NK-92 (cell line): ENCODE results near the gene CHMP4A.
"Not testable (repeated sequence)": the region's sequence is repeated elsewhere in the genome, so short reads cannot be mapped to it uniquely, and the experiment has no call there.

Experiments
- DNase-seq: peaks from one replicate; lab custom pipeline; 2025; ENCODE audit not compliant: unreplicated experiment; lab: John Stamatoyannopoulos, UW

Gene CHMP4A

DNA sequence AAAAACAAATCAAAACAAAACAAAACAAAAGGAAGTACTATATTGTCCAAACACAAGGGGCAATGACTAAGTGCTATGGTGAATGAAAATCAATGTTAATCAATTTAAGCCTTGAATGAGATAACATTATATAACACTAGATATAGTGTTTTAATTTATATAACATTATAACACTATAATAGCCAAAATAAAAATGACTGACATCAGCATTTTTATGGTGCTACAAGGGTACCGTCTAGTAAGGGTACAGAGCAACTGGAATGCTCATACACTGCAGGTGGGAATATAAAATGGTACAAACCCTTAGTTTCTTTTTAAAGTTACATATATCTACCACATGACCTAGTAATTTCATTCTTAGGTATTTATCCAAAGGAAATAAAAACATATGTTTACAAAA, 13.2 kb upstream of the CHMP4A start:
- no peak for DNase-seq

DNA sequence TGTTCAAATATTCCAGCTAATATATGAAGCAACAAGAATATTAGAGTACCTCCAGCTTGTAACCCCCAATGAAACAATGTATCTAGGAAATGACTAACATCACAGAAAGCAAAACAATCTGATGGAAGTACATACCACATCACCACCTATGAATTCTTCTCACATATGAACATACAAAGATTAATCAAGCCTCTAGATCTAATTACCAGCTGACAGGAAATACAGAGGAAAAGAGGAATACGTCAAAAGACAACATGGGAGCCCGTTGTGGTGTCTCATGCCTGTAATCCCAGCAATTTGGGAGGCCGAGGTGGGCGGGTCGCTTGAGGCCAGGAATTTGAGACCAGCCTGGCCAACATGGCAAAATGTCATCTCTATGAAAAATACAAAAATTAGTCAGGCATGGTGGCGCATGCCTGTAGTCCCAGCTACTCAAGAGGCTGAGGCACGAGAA, 11.4 kb upstream of the CHMP4A start:
- no peak for DNase-seq

DNA sequence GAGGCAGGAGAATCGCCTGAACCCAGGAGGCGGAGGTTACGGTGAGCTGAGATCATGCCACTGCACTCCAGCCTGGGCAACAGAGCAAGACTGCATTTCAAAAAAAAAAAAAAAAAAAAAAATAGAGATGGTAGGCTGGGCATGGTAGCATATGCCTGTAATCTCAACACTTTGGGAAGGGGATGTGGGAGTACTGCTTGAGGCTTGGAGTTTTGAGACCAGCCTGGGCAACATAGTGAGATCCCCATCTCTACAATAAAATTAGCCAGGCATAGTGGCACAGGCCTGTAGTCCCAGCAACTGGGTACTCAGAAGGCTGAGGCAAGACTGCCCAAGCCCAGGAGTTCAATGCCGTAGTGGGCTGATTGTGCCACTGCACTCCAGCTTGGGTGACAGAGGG, 9.7 kb upstream of the CHMP4A start:
- DNase-seq = not testable (repeated sequence)

DNA sequence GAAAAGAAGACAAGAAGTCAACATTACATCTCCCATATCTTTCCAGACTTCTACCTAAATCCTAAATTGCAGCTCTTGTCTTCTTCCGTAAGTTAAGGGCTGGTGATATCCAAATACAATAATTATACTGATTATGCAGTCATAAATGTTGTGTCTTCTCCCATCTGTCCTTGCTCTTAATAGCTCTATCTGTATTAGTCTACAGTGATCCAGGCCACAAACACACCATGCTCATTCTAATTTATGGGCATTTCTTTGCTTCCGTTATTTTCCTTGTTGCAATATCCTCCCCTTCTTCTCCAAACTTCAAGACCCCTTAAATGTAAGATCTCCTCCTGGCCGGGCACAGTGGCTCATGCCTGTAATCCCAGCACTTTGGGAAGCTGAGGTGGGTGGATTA, 6.2 kb upstream of the CHMP4A start:
- no peak for DNase-seq

DNA sequence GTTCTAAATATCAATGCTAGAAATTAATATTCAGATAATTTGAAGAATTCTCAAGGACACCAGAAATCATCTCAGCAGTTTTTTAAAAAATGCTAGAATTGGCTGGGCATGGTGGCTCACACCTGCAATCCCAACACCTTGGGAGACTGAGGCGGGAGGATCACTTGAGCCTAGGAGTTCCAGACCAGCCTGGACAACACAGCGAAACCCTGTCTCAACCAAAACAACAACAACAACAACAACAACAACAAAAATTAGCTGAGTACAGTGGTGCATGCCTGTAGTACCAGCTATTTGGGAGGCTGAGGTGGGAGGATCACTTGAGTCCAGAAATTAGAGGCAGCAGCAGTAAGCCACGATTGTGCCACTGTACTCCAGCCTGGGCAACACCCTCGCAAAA, 5.8 kb upstream of the CHMP4A start:
- DNase-seq = no peak

DNA sequence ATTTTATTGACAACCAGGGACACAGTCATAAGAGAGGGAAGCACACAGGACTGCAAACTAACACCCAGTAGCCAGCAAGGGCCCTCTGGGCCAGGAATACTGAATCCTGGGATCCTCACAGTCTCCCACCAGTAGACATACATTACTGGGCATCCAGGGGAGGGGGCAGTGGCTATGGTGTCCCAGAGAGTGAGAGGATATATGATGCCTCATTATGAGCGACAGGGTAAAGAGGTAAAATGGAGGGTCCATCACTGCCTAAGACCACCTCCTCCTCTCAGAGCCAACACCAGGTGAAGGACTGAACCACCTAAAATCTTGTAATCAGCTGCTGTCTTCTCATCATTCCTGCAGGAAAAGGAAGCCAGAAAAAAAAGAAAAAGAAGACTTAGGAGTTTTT, 3.6 kb upstream of the CHMP4A start:
- not testable (repeated sequence) for DNase-seq

DNA sequence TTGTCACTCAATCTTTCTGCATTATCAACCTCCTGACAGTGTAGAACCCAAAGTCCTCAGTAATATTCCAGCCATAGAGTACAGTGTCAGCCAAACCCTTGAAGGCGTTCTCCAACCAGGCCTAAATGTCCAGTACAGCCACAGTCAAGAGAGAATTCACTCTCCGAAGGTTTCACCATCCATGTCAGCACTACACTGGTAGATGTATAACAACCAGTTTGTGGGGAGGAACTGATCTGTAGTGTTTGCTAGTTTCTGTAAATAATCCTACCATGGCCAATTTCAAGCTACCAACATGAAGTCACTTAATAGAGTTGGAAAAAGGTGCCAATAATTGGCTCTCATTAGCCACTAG, 3.0 kb upstream of the CHMP4A start:
- DNase-seq = no peak

DNA sequence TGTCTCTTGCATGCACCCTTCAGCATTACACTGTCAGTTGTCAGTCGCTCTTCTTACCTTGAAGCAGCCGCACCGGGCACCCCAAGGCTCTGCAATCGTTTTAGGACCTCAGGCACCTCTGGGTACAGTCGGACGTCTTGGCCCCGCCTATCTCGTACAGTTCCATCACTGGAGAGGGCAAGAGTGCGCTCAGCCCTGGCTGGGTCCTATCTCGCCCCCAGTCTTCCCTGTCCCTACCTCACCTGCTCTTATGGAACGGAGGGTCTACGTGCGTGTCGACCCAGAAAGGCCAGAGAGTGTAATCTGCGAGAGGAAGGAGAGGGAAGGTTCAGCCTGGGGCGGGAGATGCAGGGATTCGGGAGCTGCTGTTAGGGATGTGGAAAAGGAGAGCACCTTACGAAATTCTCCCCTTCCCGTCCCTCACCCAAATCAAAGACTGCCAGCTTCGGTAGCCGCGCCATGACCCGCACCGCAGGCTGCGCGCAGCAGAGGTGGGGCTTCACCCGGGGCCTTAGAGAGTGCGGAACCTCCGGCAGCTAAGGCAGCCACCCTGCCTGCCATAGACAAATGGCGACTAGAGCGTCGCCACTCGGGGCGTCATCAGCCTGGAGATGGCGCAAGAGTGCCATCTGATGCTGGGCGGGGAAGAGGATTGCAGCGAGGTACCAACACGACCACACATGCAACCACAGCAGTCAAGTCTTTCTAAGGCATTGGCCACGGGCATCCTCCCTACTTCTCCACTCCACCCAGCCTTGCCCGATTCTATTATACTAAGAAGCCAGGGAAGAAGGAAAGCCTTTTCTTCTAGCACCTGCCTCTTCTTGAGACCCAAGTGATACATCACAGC, 2.4 kb upstream of the CHMP4A start, which contains the start of gene MDP1:
TSS of gene MDP1 (minus strand) at position 572 of the 850 bp plus-strand sequence. CDS start at position 461, 111 bp downstream.
- no peak for DNase-seq

DNA sequence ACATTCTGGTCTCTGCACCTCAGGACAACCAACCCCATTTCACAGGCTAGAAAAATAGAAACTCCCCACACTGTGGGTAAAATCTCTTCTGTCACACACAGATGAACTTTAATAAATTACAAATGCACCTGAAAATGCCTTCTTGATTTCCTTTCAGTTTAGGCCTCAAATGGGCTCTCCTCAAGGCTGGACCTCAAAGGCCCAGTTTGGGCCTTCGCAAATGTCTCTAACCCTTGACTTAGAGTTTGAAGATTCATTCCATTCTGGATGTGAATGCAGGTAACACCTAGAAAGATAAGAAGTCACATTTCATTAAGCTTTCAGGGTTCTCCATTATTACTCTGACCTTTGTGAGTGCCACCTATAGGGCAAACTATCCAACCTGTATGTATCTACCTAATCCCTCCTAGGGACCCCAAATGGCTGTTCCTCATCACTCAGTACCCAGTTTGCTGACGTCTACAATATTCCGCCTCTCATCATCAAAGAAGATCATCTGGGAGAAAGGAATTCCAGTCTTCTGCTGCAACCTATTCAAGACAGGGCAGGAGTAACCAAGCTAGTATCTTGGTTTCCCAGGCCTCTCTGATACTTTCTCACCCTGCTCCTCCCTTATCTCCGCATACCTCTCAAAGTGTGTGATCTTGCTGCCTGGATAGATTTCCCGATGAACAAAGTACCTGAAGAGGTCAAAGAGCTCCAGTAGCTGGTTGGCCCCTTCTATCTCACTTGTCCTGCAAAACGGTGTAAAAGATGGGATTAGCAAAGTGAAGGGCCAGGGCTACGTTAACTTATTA, 776 bp upstream of the CHMP4A start:
- DNase-seq = no peak

DNA sequence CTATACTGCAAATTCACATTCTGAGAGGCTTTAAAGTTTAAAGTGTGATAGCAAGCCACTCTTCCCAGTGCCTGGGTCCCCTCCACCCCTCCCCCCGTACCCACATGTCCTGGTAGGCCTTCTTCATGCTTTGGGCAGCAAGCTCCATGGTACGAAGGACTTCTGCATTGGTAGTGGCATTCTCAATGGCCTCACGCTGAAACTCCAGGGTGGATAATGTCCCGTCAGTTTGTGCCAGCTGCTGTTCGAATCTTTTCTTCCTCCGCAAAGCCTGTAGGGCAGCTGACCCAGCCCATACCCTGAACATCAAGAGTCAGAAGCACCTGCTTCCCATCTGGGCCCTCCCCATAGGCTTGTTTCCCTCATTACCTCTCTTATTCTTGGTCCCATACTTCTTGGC, 2.0 kb downstream of the CHMP4A start:
- DNase-seq = no peak

DNA sequence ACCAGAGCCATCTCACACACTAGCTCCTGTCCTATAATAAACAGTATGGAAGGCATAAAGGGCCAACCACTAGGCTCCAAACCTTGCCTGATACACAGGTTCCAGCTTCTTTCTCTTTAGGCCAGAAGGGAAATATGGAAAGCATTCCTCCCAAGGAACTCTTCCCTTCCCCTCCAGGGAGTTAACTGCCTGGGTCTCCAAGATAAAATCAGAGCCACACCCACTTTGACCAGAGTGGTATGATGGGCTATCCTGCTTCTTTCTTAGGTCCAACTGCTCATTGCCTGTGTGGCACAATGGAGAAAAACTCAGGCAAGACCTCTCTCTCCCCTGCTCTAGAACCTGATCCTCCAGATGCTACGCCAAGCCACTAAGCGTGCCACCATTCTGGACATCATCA, 5.7 kb downstream of the CHMP4A start:
- DNase-seq = no peak

DNA sequence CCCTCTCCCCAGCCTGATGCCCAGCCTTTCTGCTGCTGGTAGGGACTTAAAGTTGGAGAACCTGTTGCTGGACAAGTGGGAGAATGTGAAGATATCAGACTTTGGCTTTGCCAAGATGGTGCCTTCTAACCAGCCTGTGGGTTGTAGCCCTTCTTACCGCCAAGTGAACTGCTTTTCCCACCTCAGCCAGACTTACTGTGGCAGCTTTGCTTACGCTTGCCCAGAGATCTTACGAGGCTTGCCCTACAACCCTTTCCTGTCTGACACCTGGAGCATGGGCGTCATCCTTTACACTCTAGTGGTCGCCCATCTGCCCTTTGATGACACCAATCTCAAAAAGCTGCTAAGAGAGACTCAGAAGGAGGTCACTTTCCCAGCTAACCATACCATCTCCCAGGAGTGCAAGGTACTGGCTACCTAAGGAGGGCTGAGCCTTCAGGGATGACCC, 6.2 kb downstream of the CHMP4A start:
- no peak for DNase-seq

DNA sequence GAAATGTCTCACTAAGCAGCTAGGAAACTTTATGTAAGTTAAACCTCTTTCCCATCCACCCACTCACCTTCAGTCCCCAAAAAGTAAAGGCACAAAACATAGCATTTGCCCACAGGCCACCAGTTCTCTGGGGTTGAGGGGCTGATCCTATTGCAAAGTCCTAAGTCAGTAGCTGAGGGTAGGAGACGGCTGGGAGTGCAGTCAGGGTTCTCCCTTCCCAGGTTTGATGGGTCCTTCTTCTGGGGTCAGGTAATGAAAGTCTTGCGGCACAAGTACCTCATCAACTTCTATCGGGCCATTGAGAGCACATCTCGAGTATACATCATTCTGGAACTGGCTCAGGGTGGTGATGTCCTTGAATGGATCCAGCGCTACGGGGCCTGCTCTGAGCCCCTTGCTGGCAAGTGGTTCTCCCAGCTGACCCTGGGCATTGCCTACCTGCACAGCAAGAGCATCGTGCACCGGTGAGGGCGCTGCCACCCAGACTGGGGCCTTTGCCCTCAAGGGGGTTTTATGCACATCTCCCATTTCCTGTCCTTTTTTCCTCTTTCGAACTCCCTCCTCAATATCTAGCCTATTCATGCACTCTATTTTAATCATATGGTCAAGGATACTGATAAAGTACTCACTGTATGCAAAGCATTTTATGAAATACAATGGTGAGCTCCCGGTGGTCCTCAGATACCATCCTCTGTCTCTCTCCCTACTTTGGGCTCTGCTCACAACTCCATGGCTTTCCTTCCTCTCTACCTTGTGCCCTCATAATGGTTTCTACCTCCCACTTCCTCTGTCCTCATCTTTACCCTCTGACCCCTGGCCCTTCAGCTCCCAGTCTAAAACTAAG, 6.8 kb downstream of the CHMP4A start:
- DNase-seq = no peak

DNA sequence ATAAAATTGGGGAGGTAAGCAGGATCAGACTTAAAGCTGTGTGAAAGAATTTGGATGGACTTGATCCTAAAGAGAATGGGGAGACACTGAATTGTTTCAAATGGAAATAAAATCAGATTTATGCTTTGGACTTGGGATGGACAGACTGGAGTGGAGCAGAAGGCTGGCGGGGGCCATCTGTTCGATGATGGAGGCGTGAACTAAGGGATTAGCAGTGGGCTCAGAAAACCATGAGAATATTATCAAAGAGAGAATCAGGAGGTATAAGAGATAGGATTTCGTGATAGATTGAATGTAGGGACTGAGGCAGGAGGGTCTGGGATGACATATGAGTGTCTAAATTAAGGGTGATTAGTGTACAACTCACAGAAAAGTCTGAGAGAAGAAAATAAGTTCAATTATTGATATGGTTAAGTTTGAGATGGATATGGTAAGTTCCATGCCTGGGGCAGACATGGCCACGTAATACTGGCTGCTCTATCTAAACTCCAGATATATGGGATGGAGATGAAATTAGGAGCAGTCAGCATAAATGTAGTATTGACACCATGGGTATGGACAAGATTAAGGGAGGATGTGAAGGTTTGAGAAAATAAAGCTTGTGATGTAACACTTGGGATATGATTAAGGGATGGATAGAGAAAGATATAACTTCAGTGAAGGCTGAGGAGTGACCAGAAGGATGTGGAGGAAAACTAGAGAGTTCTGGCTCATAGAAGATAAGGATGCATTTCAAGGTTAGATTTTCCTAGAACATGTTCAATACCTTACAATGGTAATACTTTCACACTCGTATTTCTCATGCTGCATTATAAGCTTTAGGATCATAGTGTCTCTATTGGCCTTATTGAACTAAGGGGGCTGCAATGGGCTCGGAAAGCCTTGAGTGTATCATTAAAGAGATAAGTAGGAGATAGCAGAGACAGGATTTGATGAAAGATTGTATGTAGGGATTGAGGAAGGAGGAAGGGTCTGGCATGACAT, 8.8 kb downstream of the CHMP4A start:
- no peak for DNase-seq

DNA sequence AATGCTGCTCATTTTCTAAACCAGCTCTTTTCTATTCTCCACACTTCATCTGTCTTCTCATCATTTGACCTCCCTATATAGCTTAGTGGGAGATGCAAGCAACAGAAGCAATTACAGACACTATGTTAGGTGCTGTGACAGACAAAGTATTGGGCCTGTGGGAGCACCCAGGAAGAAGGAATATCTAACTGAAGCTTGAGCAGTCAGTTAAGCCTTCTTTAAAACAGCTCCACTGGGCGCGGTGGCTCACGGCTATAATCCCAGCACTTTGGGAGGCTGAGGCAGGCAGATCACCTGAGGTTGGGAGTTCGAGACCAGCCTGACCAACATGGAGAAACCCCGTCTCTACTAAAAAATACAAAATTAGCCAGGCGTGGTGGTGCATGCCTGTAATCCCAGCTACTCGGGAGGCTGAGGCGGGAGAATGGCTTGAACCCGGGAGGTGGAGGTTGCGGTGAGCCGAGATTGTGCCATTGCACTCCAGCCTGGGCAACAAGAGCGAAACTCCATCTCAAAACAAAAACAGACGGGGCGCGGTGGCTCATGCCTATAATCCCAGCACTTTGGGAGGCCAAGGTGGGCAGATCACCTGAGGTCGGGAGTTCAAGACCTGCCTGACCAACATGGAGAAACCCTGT, 9.9 kb downstream of the CHMP4A start:
- not testable (repeated sequence) for DNase-seq

DNA sequence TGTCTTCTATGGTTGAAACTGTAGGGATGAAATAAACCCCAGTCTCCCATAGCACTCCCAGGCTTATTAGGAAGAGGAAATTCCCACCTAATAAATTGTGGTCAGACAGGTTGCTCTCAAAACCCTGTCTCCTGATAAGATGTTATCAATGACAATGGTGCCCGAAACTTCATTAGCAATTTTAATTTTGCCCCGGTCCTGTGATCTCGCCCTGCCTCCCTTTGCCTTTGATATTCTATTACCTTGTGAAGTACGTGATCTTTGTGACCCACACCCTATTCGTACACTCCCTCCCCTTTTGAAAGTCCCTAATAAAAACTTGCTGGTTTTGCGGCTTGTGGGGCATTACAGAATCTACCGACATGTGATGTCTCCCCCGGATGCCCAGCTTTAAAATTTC, 10.8 kb downstream of the CHMP4A start:
- not testable (repeated sequence) for DNase-seq

DNA sequence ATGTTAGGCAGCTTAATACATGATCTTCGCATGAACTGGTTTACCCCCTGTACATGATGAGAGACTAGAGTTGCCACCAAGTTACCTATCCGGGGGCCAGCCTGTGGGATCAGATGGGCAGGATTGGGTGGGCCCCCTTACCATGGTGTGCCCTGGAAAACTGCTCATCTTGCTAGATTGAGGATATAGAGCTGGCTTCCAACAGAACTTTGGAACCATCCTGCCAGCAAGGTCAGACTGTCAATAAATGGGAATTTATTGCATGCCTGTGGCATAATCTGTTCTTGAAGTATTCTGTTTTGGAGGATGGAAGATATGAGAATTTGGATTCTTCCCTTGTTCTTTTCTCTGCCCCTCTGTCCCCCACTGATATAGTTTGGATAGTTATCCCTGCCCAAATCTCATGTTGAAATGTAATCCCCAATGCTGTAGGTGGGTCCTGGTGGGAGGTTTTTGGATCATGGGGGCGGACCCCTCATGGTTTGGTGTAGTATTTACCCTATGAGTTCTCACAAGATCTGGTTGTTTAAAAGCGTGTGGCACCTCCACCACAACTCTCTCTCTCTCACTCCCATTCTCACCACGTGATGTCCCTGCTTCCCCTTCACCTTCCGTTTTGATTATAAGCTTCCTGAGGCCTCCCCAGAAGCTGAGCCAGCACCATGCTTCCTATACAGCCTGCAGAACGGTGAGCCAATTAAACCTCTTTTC, 14.3 kb downstream of the CHMP4A start:
- no peak for DNase-seq

DNA sequence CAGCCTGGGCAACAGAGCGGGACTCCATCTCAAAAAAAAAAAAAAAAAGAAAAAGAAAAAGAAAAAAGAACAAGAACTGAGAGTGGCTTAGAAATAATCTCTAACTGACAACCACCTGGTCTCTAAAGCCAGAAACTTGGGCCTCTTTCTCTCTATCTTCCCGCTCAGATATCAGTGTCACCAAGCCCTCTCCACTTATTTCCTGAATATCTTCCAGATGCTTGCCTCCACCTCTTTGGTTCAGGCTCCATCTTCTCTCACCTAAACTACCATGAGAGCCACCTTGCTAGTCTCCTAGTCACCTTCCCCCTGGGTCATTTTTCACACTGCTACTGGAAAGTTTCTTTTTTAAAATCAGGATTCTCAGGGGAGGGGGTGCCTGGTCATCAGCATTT, 16.2 kb downstream of the CHMP4A start:
- DNase-seq = no peak
